ENCODE measurements around the gene IKBKE.
"Not testable (repeated sequence)": the region's sequence is repeated elsewhere in the genome, so short reads cannot be mapped to it uniquely, and the experiment has no call there.

The IKBKE gene

GRCh38 chr1:206470692-206471414 is 577 bp downstream of the IKBKE start:
- peak; percentile 38 for DNase-seq (ENCODE audit: extremely low spot score, insufficient read length, low read depth)
- peak; percentile 84 for FAIRE-seq

- no peak for FAIRE-seq
Measured at GRCh38 chr1:206471415-206471801, 1.1 kb downstream of the IKBKE start.

GRCh38 chr1:206472024-206472423 is 1.7 kb downstream of the IKBKE start:
- DNase-seq (ENCODE audit: extremely low spot score, insufficient read length, low read depth), result no peak
- FAIRE-seq, result no peak

More at GRCh38 chr1:206471415-206471801, 1.1 kb downstream of the IKBKE start:
- no peak for DNase-seq (ENCODE audit: extremely low spot score, insufficient read length, low read depth)

- FAIRE-seq (no peak), DNase-seq (ENCODE audit: extremely low spot score, insufficient read length, low read depth) (no peak)
Measured at GRCh38 chr1:206472454-206472853, 2.2 kb downstream of the IKBKE start.

- DNase-seq (ENCODE audit: extremely low spot score, insufficient read length, low read depth) (no peak), FAIRE-seq (no peak)
Measured at GRCh38 chr1:206472886-206473285, 2.6 kb downstream of the IKBKE start.

- FAIRE-seq (no peak), DNase-seq (ENCODE audit: extremely low spot score, insufficient read length, low read depth) (no peak)
Measured at GRCh38 chr1:206476058-206476457, 5.8 kb downstream of the IKBKE start.

- no peak for FAIRE-seq
- no peak for DNase-seq (ENCODE audit: extremely low spot score, insufficient read length, low read depth)
Measured at GRCh38 chr1:206476591-206476990, 6.3 kb downstream of the IKBKE start.

GRCh38 chr1:206477110-206477509 is 6.8 kb downstream of the IKBKE start:
- FAIRE-seq, result no peak
- DNase-seq (ENCODE audit: extremely low spot score, insufficient read length, low read depth), result no peak

- DNase-seq (ENCODE audit: extremely low spot score, insufficient read length, low read depth) (no peak), FAIRE-seq (no peak)
Measured at GRCh38 chr1:206477581-206478380, 7.5 kb downstream of the IKBKE start.

- DNase-seq (ENCODE audit: extremely low spot score, insufficient read length, low read depth), result no peak
- FAIRE-seq, result no peak
Measured at GRCh38 chr1:206478746-206479145, 8.5 kb downstream of the IKBKE start.

- FAIRE-seq, result peak; percentile 91
- DNase-seq (ENCODE audit: extremely low spot score, insufficient read length, low read depth), result peak; percentile 62
Measured at GRCh38 chr1:206479183-206480125, 9.2 kb downstream of the IKBKE start.

- no peak for FAIRE-seq
- DNase-seq (ENCODE audit: extremely low spot score, insufficient read length, low read depth), result no peak
Measured at GRCh38 chr1:206480211-206480610, 9.9 kb downstream of the IKBKE start.

GRCh38 chr1:206482611-206483010 is 12.3 kb downstream of the IKBKE start:
- FAIRE-seq (no peak), DNase-seq (ENCODE audit: extremely low spot score, insufficient read length, low read depth) (no peak)

GRCh38 chr1:206483864-206484263 is 13.6 kb downstream of the IKBKE start:
- not testable (repeated sequence) for DNase-seq (ENCODE audit: extremely low spot score, insufficient read length, low read depth); FAIRE-seq

GRCh38 chr1:206484901-206485300 is 14.6 kb downstream of the IKBKE start:
- DNase-seq (ENCODE audit: extremely low spot score, insufficient read length, low read depth), result no peak
- no peak for FAIRE-seq

- FAIRE-seq (no peak), DNase-seq (ENCODE audit: extremely low spot score, insufficient read length, low read depth) (no peak)
Measured at GRCh38 chr1:206486995-206487788, 16.9 kb downstream of the IKBKE start.

- DNase-seq (ENCODE audit: extremely low spot score, insufficient read length, low read depth) (no peak), FAIRE-seq (no peak)
Measured at GRCh38 chr1:206487970-206488369, 17.7 kb downstream of the IKBKE start.

- DNase-seq (ENCODE audit: extremely low spot score, insufficient read length, low read depth) (no peak), FAIRE-seq (no peak)
Measured at GRCh38 chr1:206488466-206488865, 18.2 kb downstream of the IKBKE start.

GRCh38 chr1:206489980-206490770 is 19.9 kb downstream of the IKBKE start:
- DNase-seq (ENCODE audit: extremely low spot score, insufficient read length, low read depth) (peak; percentile 71), FAIRE-seq (no peak)
